Measurements from ENCODE around the gene PMIS2. TPM values are rescaled to one million over a fixed set of nuclear protein-coding genes. Genes with fewer than 3 reads are reported as not detected.

The PMIS2 gene
- not detected for total RNA-seq

GRCh38 chr19:35585848-35586247 is at the start of gene PMIS2:
Gene PMIS2 (plus strand): TSS chr19:35586173. CDS start chr19:35586260, 87 bp downstream.
- Histone ChIP-seq H3K4me3 (no peak within 1 kb of the TSS), H3K27ac (no peak within 1 kb of the TSS), H3K9me3 (no peaks in the 10 kb centered on the region), H3K4me1 (no peaks in the 10 kb centered on the region), H3K36me3 (no peaks in the 10 kb centered on the region), H3K27me3 (peaks cover 22% of the 10 kb centered on the region)
- TF ChIP-seq CTCF (IDR thresholded peaks at IDR 0.05) = no peak
- no peak for TF ChIP-seq POLR2AphosphoS5 (IDR thresholded peaks at IDR 0.05)
- TF ChIP-seq POLR2A (IDR thresholded peaks at IDR 0.05) = no peak
- no peak for TF ChIP-seq EP300 (IDR thresholded peaks at IDR 0.05)
- WGBS = 20% methylated on average over 12 of the region's 16 CpGs
- DNase-seq (ENCODE audit: low spot score in 2 of 2) = no peak

GRCh38 chr19:35539314-35539713 is 46.7 kb upstream of the PMIS2 start:
- H3K27ac ChIP-seq = no peak overlapping the region
- 84% methylated on average over 6 of the region's 6 CpGs for WGBS
- peaks cover 11% of the 10 kb centered on the region for H3K36me3 ChIP-seq
- no peaks in the 10 kb centered on the region for H3K9me3 ChIP-seq
- peaks cover 6% of the 10 kb centered on the region for H3K4me1 ChIP-seq
- H3K27me3 ChIP-seq = peaks cover 2% of the 10 kb centered on the region
- no peak for DNase-seq (ENCODE audit: low spot score in 2 of 2)
- H3K4me3 ChIP-seq = no peak overlapping the region
- TF ChIP-seq POLR2A (IDR thresholded peaks at IDR 0.05) (no peak), POLR2AphosphoS5 (IDR thresholded peaks at IDR 0.05) (no peak), CTCF (IDR thresholded peaks at IDR 0.05) (no peak), EP300 (IDR thresholded peaks at IDR 0.05) (no peak)

- Histone ChIP-seq H3K27me3 (no peaks in the 10 kb centered on the region), H3K4me3 (no peak overlapping the region), H3K27ac (no peak overlapping the region), H3K4me1 (peaks cover 10% of the 10 kb centered on the region), H3K36me3 (peaks cover 11% of the 10 kb centered on the region), H3K9me3 (no peaks in the 10 kb centered on the region)
- DNase-seq (ENCODE audit: low spot score in 2 of 2) = no peak
- TF ChIP-seq CTCF (IDR thresholded peaks at IDR 0.05) (no peak), EP300 (IDR thresholded peaks at IDR 0.05) (no peak), POLR2AphosphoS5 (IDR thresholded peaks at IDR 0.05) (no peak)
- 90% methylated on average over 11 of the region's 12 CpGs for WGBS
These were observed 46.1 kb upstream of the PMIS2 start for GRCh38 chr19:35539850-35540249.

GRCh38 chr19:35540356-35540927 is 45.5 kb upstream of the PMIS2 start:
- no peaks in the 10 kb centered on the region for H3K27me3 ChIP-seq
- H3K9me3 ChIP-seq = no peaks in the 10 kb centered on the region
- WGBS = 75% methylated on average over 6 of the region's 7 CpGs
- no peak overlapping the region for H3K4me3 ChIP-seq
- no peak overlapping the region for H3K27ac ChIP-seq
- H3K4me1 ChIP-seq = peaks cover 10% of the 10 kb centered on the region
- no peak for DNase-seq (ENCODE audit: low spot score in 2 of 2)
- peaks cover 11% of the 10 kb centered on the region for H3K36me3 ChIP-seq
- TF ChIP-seq POLR2AphosphoS5 (IDR thresholded peaks at IDR 0.05) (no peak), CTCF (IDR thresholded peaks at IDR 0.05) (no peak), POLR2A (IDR thresholded peaks at IDR 0.05) (no peak), EP300 (IDR thresholded peaks at IDR 0.05) (no peak)

GRCh38 chr19:35542209-35542608 is 43.8 kb upstream of the PMIS2 start:
- TF ChIP-seq POLR2A (IDR thresholded peaks at IDR 0.05) (no peak), EP300 (IDR thresholded peaks at IDR 0.05) (no peak), POLR2AphosphoS5 (IDR thresholded peaks at IDR 0.05) (no peak), CTCF (IDR thresholded peaks at IDR 0.05) (no peak)
- H3K9me3 ChIP-seq = no peaks in the 10 kb centered on the region
- H3K27me3 ChIP-seq = no peaks in the 10 kb centered on the region
- peaks cover 25% of the 10 kb centered on the region for H3K4me1 ChIP-seq
- H3K27ac ChIP-seq = no peak overlapping the region
- H3K4me3 ChIP-seq = no peak overlapping the region
- peaks cover 12% of the 10 kb centered on the region for H3K36me3 ChIP-seq
- 94% methylated on average over 11 of the region's 11 CpGs for WGBS
- DNase-seq (ENCODE audit: low spot score in 2 of 2) = no peak

Data from suprapubic skin (tissue), 4 donors.